Activated naive CD8-positive, alpha-beta T cell treated with anti-CD3 and anti-CD28 coated beads, Interleukin-2, amount 10 ng/mL, durations not matched to agents 7 days and 5 days (primary cell): ENCODE data around the gene ADCK1. TPM values are rescaled to one million over a fixed set of nuclear protein-coding genes. Genes with fewer than 3 reads are reported as not detected.

Experiments used
- ATAC-seq: fragments of 150-1000 bp; cut with Tn5 transposase; one replicate; pipeline ENCODE4 v1.10.0; 2021; ENCODE audit warnings: low read depth, moderate library complexity
- POLR2A ChIA-PET: fragments of 350-600 bp; sonication (Branson Sonifier 250); formaldehyde crosslinking; loops from one replicate; lab custom pipeline; 2021; ENCODE audit warnings: antibody characterized with exemption; lab: Charles Lee
- DNase-seq: peaks from one replicate; pipeline ENCODE4 v3.0.0; 2021
- H3K27ac Mint-ChIP-seq: one replicate; pipeline ENCODE4 v1.8.0; 2022; ENCODE audit warnings: mild to moderate bottlenecking, mixed read lengths
- H3K27me3 Mint-ChIP-seq: one replicate; pipeline ENCODE4 v1.8.0; 2022; ENCODE audit warnings: mild to moderate bottlenecking, moderate library complexity, mixed read lengths
- H3K36me3 Mint-ChIP-seq: one replicate; pipeline ENCODE4 v1.8.0; 2021; ENCODE audit warnings: mild to moderate bottlenecking, mixed read lengths
- H3K4me1 Mint-ChIP-seq: one replicate; pipeline ENCODE4 v1.8.0; 2021; ENCODE audit warnings: mixed read lengths
- H3K4me3 Mint-ChIP-seq: one replicate; pipeline ENCODE4 v1.8.0; 2022; ENCODE audit warnings: mild to moderate bottlenecking, moderate library complexity, mixed read lengths
- H3K9me3 Mint-ChIP-seq: one replicate; pipeline ENCODE4 v1.8.0; 2021; ENCODE audit warnings: mixed read lengths
- total RNA-seq, 2 experiments: library from RNA; stranded (reverse); gene quantifications; one replicate each; pipeline ENCODE4 v1.2.3, GENCODE V29; 2021

The ADCK1 gene
- total RNA-seq, 2 experiments from 2014 or later, result 3.8 TPM

GRCh38 chr14:77965050-77965449 is 165.1 kb downstream of the ADCK1 start:
- H3K27me3 Mint-ChIP-seq, result peaks cover 34% of the 10 kb centered on the region

GRCh38 chr14:77965919-77966435 is 166.1 kb downstream of the ADCK1 start:
- H3K27me3 Mint-ChIP-seq, result peaks cover 38% of the 10 kb centered on the region
- H3K36me3 Mint-ChIP-seq, result no peaks in the 10 kb centered on the region
- H3K4me3 Mint-ChIP-seq, result peak overlapping the region; percentile 64
- peak; percentile 58 for DNase-seq
- peak; percentile 88 for ATAC-seq
- H3K27ac Mint-ChIP-seq, result peak overlapping the region; percentile 63
- POLR2A ChIA-PET, result interaction anchor here (0.7 kb wide), 2 partner anchors 106 to 502 kb away, joined by 3 read pairs; no protein-coding TSS in a partner anchor
- no peaks in the 10 kb centered on the region for H3K9me3 Mint-ChIP-seq
- peaks cover 6% of the 10 kb centered on the region for H3K4me1 Mint-ChIP-seq

More at GRCh38 chr14:77965050-77965449, 165.1 kb downstream of the ADCK1 start:
- H3K36me3 Mint-ChIP-seq, result no peaks in the 10 kb centered on the region
- H3K4me1 Mint-ChIP-seq, result peaks cover 6% of the 10 kb centered on the region
- no peak for ATAC-seq
- H3K27ac Mint-ChIP-seq, result no peak overlapping the region
- no peak for DNase-seq
- POLR2A ChIA-PET, result no interaction called here
- no peak overlapping the region for H3K4me3 Mint-ChIP-seq
- H3K9me3 Mint-ChIP-seq, result no peaks in the 10 kb centered on the region

GRCh38 chr14:77967110-77967509 is 167.2 kb downstream of the ADCK1 start:
- DNase-seq (no peak), ATAC-seq (no peak)
- Mint-ChIP-seq H3K27me3 (peaks cover 40% of the 10 kb centered on the region), H3K36me3 (no peaks in the 10 kb centered on the region), H3K4me3 (peak overlapping the region; percentile 19), H3K27ac (no peak overlapping the region), H3K9me3 (no peaks in the 10 kb centered on the region), H3K4me1 (peaks cover 6% of the 10 kb centered on the region)
- POLR2A ChIA-PET, result no interaction called here

- POLR2A ChIA-PET, result no interaction called here
- Mint-ChIP-seq H3K36me3 (no peaks in the 10 kb centered on the region), H3K27me3 (peaks cover 42% of the 10 kb centered on the region), H3K4me3 (no peak overlapping the region), H3K27ac (no peak overlapping the region), H3K4me1 (peaks cover 6% of the 10 kb centered on the region), H3K9me3 (no peaks in the 10 kb centered on the region)
- DNase-seq (no peak), ATAC-seq (no peak)
These were observed 170.7 kb downstream of the ADCK1 start for GRCh38 chr14:77970646-77971045.

- H3K27ac Mint-ChIP-seq, result no peak overlapping the region
- H3K9me3 Mint-ChIP-seq, result no peaks in the 10 kb centered on the region
- H3K36me3 Mint-ChIP-seq, result no peaks in the 10 kb centered on the region
- no peak overlapping the region for H3K4me3 Mint-ChIP-seq
- no peaks in the 10 kb centered on the region for H3K4me1 Mint-ChIP-seq
- H3K27me3 Mint-ChIP-seq, result peaks cover 35% of the 10 kb centered on the region
- no peak for DNase-seq
- POLR2A ChIA-PET, result no interaction called here
- ATAC-seq, result no peak
These were observed 173.3 kb downstream of the ADCK1 start for GRCh38 chr14:77973246-77973645.

GRCh38 chr14:77976591-77976990 is 176.7 kb downstream of the ADCK1 start:
- Mint-ChIP-seq H3K4me3 (no peak overlapping the region), H3K27ac (no peak overlapping the region), H3K9me3 (no peaks in the 10 kb centered on the region), H3K27me3 (peaks cover 40% of the 10 kb centered on the region), H3K4me1 (peaks cover 1% of the 10 kb centered on the region), H3K36me3 (no peaks in the 10 kb centered on the region)
- DNase-seq (no peak), ATAC-seq (no peak)
- POLR2A ChIA-PET, result no interaction called here

- Mint-ChIP-seq H3K27ac (no peak overlapping the region), H3K27me3 (peaks cover 36% of the 10 kb centered on the region), H3K4me3 (no peak overlapping the region), H3K9me3 (no peaks in the 10 kb centered on the region), H3K36me3 (no peaks in the 10 kb centered on the region), H3K4me1 (peaks cover 1% of the 10 kb centered on the region)
- DNase-seq (no peak), ATAC-seq (no peak)
- POLR2A ChIA-PET, result no interaction called here
These were observed 179.3 kb downstream of the ADCK1 start for GRCh38 chr14:77979171-77979570.

- POLR2A ChIA-PET, result no interaction called here
- DNase-seq (no peak), ATAC-seq (no peak)
- Mint-ChIP-seq H3K4me1 (peaks cover 4% of the 10 kb centered on the region), H3K27me3 (peaks cover 33% of the 10 kb centered on the region), H3K9me3 (no peaks in the 10 kb centered on the region), H3K36me3 (no peaks in the 10 kb centered on the region), H3K27ac (no peak overlapping the region), H3K4me3 (no peak overlapping the region)
These were observed 179.9 kb downstream of the ADCK1 start for GRCh38 chr14:77979666-77980351.

GRCh38 chr14:77980475-77981321 is 180.8 kb downstream of the ADCK1 start:
- peak; percentile 34 for DNase-seq

More at GRCh38 chr14:77980475-77981321, 180.8 kb downstream of the ADCK1 start:
- Mint-ChIP-seq H3K4me3 (peak overlapping the region; percentile 52), H3K27me3 (peaks cover 32% of the 10 kb centered on the region), H3K27ac (no peak overlapping the region), H3K36me3 (no peaks in the 10 kb centered on the region), H3K4me1 (peaks cover 8% of the 10 kb centered on the region), H3K9me3 (no peaks in the 10 kb centered on the region)
- ATAC-seq, result no peak
- POLR2A ChIA-PET, result no interaction called here

Other genes starting within 250 kb of the ADCK1 start
- 10 to 100 TPM; 57.1 to 60.6 TPM for gene SPTLC2, start 183.5 kb upstream of the ADCK1 start, total RNA-seq
- gene ALKBH1, start 92.1 kb upstream of the ADCK1 start, total RNA-seq, result 10 to 100 TPM; 15.1 to 16.8 TPM
- 10 to 100 TPM; 57.5 to 64.8 TPM for gene SLIRP, start 92.0 kb upstream of the ADCK1 start, total RNA-seq
- 100 to 1,000 TPM; 105 to 108 TPM for gene SNW1, start 39.0 kb upstream of the ADCK1 start, total RNA-seq